Ascending aorta (tissue), 2 donors: Measurements from ENCODE around the gene ARHGEF4. TPM values are rescaled to one million over a fixed set of nuclear protein-coding genes. Genes with fewer than 3 reads are reported as not detected.

Experiments used
- DNase-seq, 2 donors: peaks; one replicate each; pipeline ENCODE4 v3.0.0-alpha.2; 2019; ENCODE audit warnings: low spot score in 2 of 2
- H3K27ac ChIP-seq, 2 donors: fragments of 200-600 bp; sonication (generic); one replicate each; pipeline ENCODE4 v1.5.1; 2016 to 2017; ENCODE audit warnings: mild to moderate bottlenecking in 1 of 2
- H3K27me3 ChIP-seq: fragments of 200-600 bp; sonication (generic); one replicate; pipeline ENCODE4 v1.5.1; 2017
- H3K36me3 ChIP-seq, 2 donors: fragments of 200-600 bp; sonication (generic); one replicate each; pipeline ENCODE4 v1.5.1; 2016
- H3K4me1 ChIP-seq, 2 donors: fragments of 200-600 bp; sonication (generic); one replicate each; pipeline ENCODE4 v1.5.1; 2016 to 2017; ENCODE audit warnings: mild to moderate bottlenecking in 1 of 2
- H3K4me3 ChIP-seq, 2 donors: fragments of 200-600 bp; sonication (generic); one replicate each; pipeline ENCODE4 v1.5.1; 2016 to 2017; ENCODE audit warnings: mild to moderate bottlenecking in 1 of 2
- H3K9me3 ChIP-seq, 2 donors: fragments of 200-600 bp; sonication (generic); one replicate each; pipeline ENCODE4 v1.5.1; 2016
- CTCF ChIP-seq, 3 experiments: fragments of 200-600 bp in 2 of 3; fragments of 450-650 bp in 1 of 3; sonication (generic) in 2 of 3; IDR thresholded peaks; one replicate each; pipeline ENCODE4 v1.5.1; 2016 to 2019; ENCODE audit warnings: antibody characterized with exemption in 3 of 3, mild to moderate bottlenecking in 1 of 3, moderate library complexity in 1 of 3
- intact Hi-C: fragments of 100-400 bp; cut with DNase I; formaldehyde crosslinking; loops from one replicate; pipeline ENCODE4 v1.15.1; 2023
- total RNA-seq: library from RNA; depleted of rRNA; stranded (reverse); fragments of >200 nt; gene quantifications from one replicate; pipeline ENCODE4 v1.1.0, GENCODE V29; 2016

ARHGEF4 gene
- total RNA-seq, 1 donor from 2014 or later: 9.6 TPM

GRCh38 chr2:130887643-130888042 is 50.9 kb downstream of the ARHGEF4 start:
- no peak for TF ChIP-seq CTCF (IDR thresholded peaks at IDR 0.05)
- no peaks in the 10 kb centered on the region for H3K36me3 ChIP-seq
- H3K27ac ChIP-seq: no peak overlapping the region
- H3K4me3 ChIP-seq: no peak overlapping the region
- intact Hi-C loops: no loop called here
- no peak for DNase-seq
- H3K27me3 ChIP-seq: no peaks in the 10 kb centered on the region
- H3K4me1 ChIP-seq: no peaks in the 10 kb centered on the region
- H3K9me3 ChIP-seq: no peaks in the 10 kb centered on the region

- H3K27ac ChIP-seq: no peak overlapping the region
- TF ChIP-seq CTCF (IDR thresholded peaks at IDR 0.05): no peak
- no peak overlapping the region for H3K4me3 ChIP-seq
- H3K9me3 ChIP-seq: no peaks in the 10 kb centered on the region
- H3K27me3 ChIP-seq: no peaks in the 10 kb centered on the region
- no peaks in the 10 kb centered on the region for H3K4me1 ChIP-seq
- intact Hi-C loops: no loop called here
- H3K36me3 ChIP-seq: no peaks in the 10 kb centered on the region
- DNase-seq: no peak
Measured at GRCh38 chr2:130890941-130891669, 54.4 kb downstream of the ARHGEF4 start.

- no peak overlapping the region for H3K4me3 ChIP-seq
- H3K9me3 ChIP-seq: no peaks in the 10 kb centered on the region
- H3K36me3 ChIP-seq: no peaks in the 10 kb centered on the region
- DNase-seq: no peak
- TF ChIP-seq CTCF (IDR thresholded peaks at IDR 0.05): no peak
- no peaks in the 10 kb centered on the region for H3K27me3 ChIP-seq
- intact Hi-C loops: no loop called here
- H3K4me1 ChIP-seq: no peaks in the 10 kb centered on the region
- no peak overlapping the region for H3K27ac ChIP-seq
Measured at GRCh38 chr2:130891966-130892365, 55.3 kb downstream of the ARHGEF4 start.

GRCh38 chr2:130892793-130893785 is 56.4 kb downstream of the ARHGEF4 start:
- no peaks in the 10 kb centered on the region for H3K9me3 ChIP-seq
- no peaks in the 10 kb centered on the region for H3K4me1 ChIP-seq
- H3K27me3 ChIP-seq: no peaks in the 10 kb centered on the region
- TF ChIP-seq CTCF (IDR thresholded peaks at IDR 0.05): no peak
- no peaks in the 10 kb centered on the region for H3K36me3 ChIP-seq
- intact Hi-C loops: no loop called here
- DNase-seq: no peak
- H3K4me3 ChIP-seq: no peak overlapping the region
- H3K27ac ChIP-seq: no peak overlapping the region

- no peaks in the 10 kb centered on the region for H3K27me3 ChIP-seq
- no peak overlapping the region for H3K27ac ChIP-seq
- no peak for DNase-seq
- H3K4me1 ChIP-seq: no peaks in the 10 kb centered on the region
- H3K36me3 ChIP-seq: no peaks in the 10 kb centered on the region
- no peaks in the 10 kb centered on the region for H3K9me3 ChIP-seq
- no peak for TF ChIP-seq CTCF (IDR thresholded peaks at IDR 0.05)
- intact Hi-C loops: no loop called here
- no peak overlapping the region for H3K4me3 ChIP-seq
Measured at GRCh38 chr2:130894326-130894942, 57.7 kb downstream of the ARHGEF4 start.
